GM18867 (cell line): ENCODE measurements around the gene PYY.
"Not testable (repeated sequence)": the region's sequence is repeated elsewhere in the genome, so short reads cannot be mapped to it uniquely, and the experiment has no call there.

Source experiments
- ATAC-seq: cut with Tn5 transposase; IDR thresholded peaks from one replicate; pipeline ENCODE4 v1.9.1; 2021; ENCODE audit warnings: mild to moderate bottlenecking, moderate library complexity; ENCODE audit not compliant: unreplicated experiment

PYY gene

GRCh38 chr17:43949781-43950180 is 4.0 kb downstream of the PYY start:
- no peak for ATAC-seq

- ATAC-seq = no peak
These were observed 7.0 kb downstream of the PYY start for GRCh38 chr17:43946781-43947180.

GRCh38 chr17:43945074-43945829 is 8.5 kb downstream of the PYY start:
- no peak for ATAC-seq

GRCh38 chr17:43942051-43942685 is 11.6 kb downstream of the PYY start, which contains the start of gene PPY:
Gene PPY, minus strand, starts transcription at chr17:43942476. Its CDS starts 822 bp downstream, at chr17:43941654.
- ATAC-seq = no peak

- no peak for ATAC-seq
These were observed 13.1 kb downstream of the PYY start for GRCh38 chr17:43940630-43941029.

GRCh38 chr17:43939886-43940285 is 13.9 kb downstream of the PYY start:
- ATAC-seq = no peak

- not testable (repeated sequence) for ATAC-seq
These were observed 14.3 kb downstream of the PYY start for GRCh38 chr17:43939452-43939851.

- ATAC-seq = no peak
These were observed 14.9 kb downstream of the PYY start for GRCh38 chr17:43938838-43939182.

- ATAC-seq = no peak
These were observed 17.3 kb downstream of the PYY start for GRCh38 chr17:43936434-43936833.

GRCh38 chr17:43935926-43936261 is 17.8 kb downstream of the PYY start:
- ATAC-seq = no peak

- ATAC-seq = no peak
These were observed 18.4 kb downstream of the PYY start for GRCh38 chr17:43935204-43935925.

- no peak for ATAC-seq
These were observed 20.8 kb downstream of the PYY start for GRCh38 chr17:43932923-43933322.

GRCh38 chr17:43932357-43932756 is 21.4 kb downstream of the PYY start:
- no peak for ATAC-seq

- ATAC-seq = no peak
These were observed 22.6 kb downstream of the PYY start for GRCh38 chr17:43931062-43931571.

GRCh38 chr17:43928609-43929008 is 25.1 kb downstream of the PYY start:
- no peak for ATAC-seq

- ATAC-seq = not testable (repeated sequence)
These were observed 25.8 kb downstream of the PYY start for GRCh38 chr17:43927929-43928328.

- ATAC-seq = no peak
These were observed 26.5 kb downstream of the PYY start for GRCh38 chr17:43927060-43927864.

- ATAC-seq = no peak
These were observed 29.2 kb downstream of the PYY start for GRCh38 chr17:43924558-43924957.

- ATAC-seq = no peak
These were observed 33.1 kb downstream of the PYY start for GRCh38 chr17:43920500-43921095.

GRCh38 chr17:43918026-43918389 is 35.7 kb downstream of the PYY start:
- no peak for ATAC-seq
